Measurements from ENCODE around the gene VASH1. TPM values are rescaled to one million over a fixed set of nuclear protein-coding genes. Genes with fewer than 3 reads are reported as not detected.

The VASH1 gene
- total RNA-seq, 6 experiments from 2014 or later = 2.0 to 12.3 (median 4.6) TPM

DNA sequence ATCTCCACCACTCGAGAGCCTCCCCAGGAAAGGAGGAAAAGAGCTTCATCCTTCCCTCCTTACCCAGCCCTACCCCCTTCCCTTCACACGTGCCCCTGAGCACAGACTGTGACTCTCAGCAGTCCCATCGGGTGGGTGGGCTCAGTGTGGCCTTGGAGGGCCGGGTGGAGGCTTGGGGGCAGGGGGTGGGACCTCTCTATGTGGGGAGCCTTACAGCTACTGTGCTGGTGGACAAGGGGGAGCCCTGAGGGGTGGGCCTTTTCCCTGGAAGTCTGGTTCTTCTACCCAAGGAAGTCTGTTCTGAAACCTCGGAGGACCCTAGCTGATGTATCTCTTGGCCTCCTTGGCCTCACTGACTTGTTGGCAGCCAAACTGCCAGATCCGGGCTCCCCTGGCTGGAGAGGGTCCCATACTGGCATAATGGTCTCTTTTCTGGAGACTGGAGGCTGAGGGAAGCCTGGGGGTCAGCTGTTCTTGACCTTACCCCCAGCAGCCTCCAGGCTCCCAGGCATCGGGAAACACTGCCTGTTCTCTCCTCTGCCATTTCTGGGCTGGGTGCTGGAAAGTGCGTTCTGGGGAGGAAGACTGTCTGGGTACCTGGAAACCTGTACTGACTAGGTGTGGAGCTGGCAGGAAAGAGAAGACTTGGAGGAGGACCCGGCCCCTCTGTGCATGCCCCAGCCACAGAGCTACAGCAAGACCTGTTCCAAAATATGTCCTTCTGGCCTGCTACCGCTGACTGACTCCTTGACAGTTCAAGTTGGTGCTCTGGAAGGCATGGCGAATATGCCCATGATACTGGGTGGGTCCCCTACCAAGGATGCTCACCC, 7.6 kb downstream of the VASH1 start:
- Histone ChIP-seq H3K4me1 (peaks cover 0 to 5% (median 0%) of the 10 kb centered on the region in 4 donors), H3K9me3 (no peaks in the 10 kb centered on the region), H3K36me3 (no peaks in the 10 kb centered on the region), H3K4me3 (no peak overlapping the region), H3K27ac (peak overlapping the region; percentile 24 to 68 (median 49)), H3K27me3 (no peaks in the 10 kb centered on the region)
- WGBS (ENCODE audit: insufficient coverage, low coverage, low lambda C conversion rate, missing lambda C conversion rate) = 17% methylated on average over 1 of the region's 11 CpGs
- intact Hi-C loops (cut with DNase I) = no loop called here
- DNase-seq (no peak), ATAC-seq (no peak)
- TF ChIP-seq, protein P1, sequence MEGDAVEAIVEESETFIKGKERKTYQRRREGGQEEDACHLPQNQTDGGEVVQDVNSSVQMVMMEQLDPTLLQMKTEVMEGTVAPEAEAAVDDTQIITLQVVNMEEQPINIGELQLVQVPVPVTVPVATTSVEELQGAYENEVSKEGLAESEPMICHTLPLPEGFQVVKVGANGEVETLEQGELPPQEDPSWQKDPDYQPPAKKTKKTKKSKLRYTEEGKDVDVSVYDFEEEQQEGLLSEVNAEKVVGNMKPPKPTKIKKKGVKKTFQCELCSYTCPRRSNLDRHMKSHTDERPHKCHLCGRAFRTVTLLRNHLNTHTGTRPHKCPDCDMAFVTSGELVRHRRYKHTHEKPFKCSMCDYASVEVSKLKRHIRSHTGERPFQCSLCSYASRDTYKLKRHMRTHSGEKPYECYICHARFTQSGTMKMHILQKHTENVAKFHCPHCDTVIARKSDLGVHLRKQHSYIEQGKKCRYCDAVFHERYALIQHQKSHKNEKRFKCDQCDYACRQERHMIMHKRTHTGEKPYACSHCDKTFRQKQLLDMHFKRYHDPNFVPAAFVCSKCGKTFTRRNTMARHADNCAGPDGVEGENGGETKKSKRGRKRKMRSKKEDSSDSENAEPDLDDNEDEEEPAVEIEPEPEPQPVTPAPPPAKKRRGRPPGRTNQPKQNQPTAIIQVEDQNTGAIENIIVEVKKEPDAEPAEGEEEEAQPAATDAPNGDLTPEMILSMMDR (IDR thresholded peaks at IDR 0.05) = no peak
- TF ChIP-seq POLR2A (IDR thresholded peaks at IDR 0.05) = no peak

DNA sequence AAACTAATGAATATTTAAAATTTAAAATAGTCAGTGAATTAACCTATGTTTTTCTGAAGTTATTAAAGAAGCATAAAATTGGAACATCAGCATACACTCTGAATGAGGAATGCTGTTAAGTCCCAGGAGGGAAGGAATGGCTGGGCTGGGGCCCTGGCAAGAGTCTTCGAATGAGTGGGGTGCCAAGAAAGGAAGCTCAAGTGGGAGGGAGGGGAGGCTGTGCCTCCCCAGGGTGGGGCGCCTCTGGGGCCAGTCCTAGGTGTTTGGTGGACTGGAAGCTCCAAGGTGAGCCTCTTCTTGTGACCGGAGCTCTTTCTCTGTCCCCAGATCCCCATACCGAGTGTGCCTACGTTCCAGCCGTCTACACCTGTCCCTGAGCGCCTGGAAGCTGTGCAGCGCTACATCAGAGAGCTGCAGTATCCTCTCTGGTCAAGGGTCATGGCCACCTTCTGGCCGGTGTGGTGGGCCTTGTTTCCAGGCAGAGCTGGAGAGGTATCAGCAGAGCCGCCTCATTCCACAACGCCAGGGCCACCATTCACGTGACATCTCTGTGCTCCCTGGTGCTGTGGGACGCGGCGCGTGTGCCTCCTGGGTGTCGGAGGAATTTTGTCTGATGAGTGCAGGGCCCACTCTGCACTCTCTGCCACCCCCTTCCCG, 8.5 kb downstream of the VASH1 start:
- no peak for TF ChIP-seq POLR2A (IDR thresholded peaks at IDR 0.05)
- TF ChIP-seq, protein P1 (IDR thresholded peaks at IDR 0.05) = no peak
- Histone ChIP-seq H3K4me3 (no peak overlapping the region), H3K4me1 (peaks cover 0 to 5% (median 0%) of the 10 kb centered on the region in 4 donors), H3K36me3 (no peaks in the 10 kb centered on the region), H3K9me3 (no peaks in the 10 kb centered on the region), H3K27ac (no peak overlapping the region), H3K27me3 (no peaks in the 10 kb centered on the region)
- intact Hi-C loops (cut with DNase I) = no loop called here
- no peak for DNase-seq
- WGBS (ENCODE audit: insufficient coverage, low coverage, low lambda C conversion rate, missing lambda C conversion rate) = 64% methylated on average over 7 of the region's 18 CpGs
- no peak for ATAC-seq

DNA sequence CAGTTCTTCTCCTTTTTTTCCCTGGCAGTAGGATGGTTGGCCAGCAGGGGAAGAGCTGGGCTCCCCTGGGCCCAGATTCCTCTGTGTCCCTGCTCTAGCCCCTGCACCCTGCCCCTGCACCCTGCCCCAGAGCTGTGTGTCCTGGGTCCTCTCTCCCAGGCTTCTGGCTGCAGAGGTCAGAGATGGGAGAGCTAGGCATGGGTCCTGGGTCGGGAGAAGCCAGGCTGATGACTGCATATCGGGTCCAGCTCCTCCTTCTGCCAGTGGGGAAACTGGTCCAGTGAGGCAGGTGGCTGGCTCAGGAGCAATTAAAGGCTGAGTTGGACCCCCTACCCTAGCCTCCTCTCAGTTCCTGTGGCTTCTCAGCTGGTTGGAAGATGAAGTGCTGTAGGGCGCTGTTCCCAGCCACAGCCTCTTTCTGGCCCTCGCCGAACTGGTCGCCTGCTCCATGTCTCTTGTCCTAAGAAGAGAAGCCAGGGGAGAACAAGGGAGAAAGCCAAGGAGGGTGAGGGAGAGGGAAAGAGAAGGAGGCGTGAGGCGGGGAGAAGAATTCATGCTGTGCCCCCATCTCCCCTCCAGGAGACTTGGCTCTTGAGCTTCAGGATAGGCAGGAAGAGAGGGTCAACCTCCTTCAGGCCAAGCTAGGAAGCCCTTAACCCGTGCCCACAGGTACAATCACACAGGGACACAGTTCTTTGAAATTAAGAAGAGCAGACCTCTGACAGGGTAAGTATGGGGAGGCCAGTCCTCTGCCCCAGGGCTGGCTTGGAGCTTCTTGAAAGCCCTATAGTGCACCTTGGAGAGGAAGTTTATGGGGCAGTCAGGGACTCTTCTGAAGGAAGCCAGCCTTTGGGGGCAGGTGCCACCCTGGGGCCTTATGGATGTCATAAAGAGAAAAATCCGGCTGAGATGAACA, 9.5 kb downstream of the VASH1 start:
- TF ChIP-seq, protein P1 (IDR thresholded peaks at IDR 0.05) = no peak
- TF ChIP-seq POLR2A (IDR thresholded peaks at IDR 0.05) = no peak
- no peak overlapping the region for H3K4me3 ChIP-seq
- H3K36me3 ChIP-seq = no peaks in the 10 kb centered on the region
- no peak overlapping the region for H3K27ac ChIP-seq
- no peaks in the 10 kb centered on the region for H3K9me3 ChIP-seq
- H3K27me3 ChIP-seq = no peaks in the 10 kb centered on the region
- intact Hi-C loops (cut with DNase I) = no loop called here
- peaks cover 0 to 5% (median 0%) of the 10 kb centered on the region in 4 donors for H3K4me1 ChIP-seq
- WGBS (ENCODE audit: insufficient coverage, low coverage, low lambda C conversion rate, missing lambda C conversion rate) = 69% methylated on average over 7 of the region's 10 CpGs
- DNase-seq = no peak
- ATAC-seq = no peak

DNA sequence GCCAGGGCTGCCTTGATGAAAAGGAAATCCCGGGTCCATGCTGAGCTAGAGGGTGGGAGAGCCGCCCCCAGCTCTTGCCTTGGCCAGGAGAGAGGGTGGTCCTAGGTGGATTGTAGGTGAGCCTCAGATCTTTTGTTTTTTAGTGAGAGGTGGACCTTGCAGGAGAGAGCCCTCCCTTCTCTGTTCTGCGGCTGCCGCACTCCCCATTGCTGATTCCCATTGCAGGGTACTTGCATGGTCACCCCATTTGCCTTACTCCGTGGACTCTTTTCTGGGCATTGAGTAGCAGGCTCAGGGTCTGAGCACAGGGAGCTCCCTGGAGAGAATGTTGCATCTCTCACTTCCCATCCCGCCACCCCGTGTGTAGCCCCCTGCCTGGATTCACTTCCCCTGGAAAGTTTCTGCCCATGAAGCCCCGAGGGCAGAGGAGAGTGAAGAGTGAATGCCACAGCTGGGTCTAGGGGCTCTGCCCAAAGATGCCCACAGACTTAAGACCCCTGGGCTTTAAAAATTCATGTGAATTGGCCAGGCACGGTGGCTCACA, 10.2 kb downstream of the VASH1 start:
- 50% methylated on average over 2 of the region's 9 CpGs for WGBS (ENCODE audit: insufficient coverage, low coverage, low lambda C conversion rate, missing lambda C conversion rate)
- ATAC-seq (no peak), DNase-seq (no peak)
- Histone ChIP-seq H3K27me3 (no peaks in the 10 kb centered on the region), H3K36me3 (no peaks in the 10 kb centered on the region), H3K9me3 (no peaks in the 10 kb centered on the region), H3K4me1 (peaks cover 0 to 5% (median 0%) of the 10 kb centered on the region in 4 donors), H3K27ac (no peak overlapping the region), H3K4me3 (no peak overlapping the region)
- intact Hi-C loops (cut with DNase I) = no loop called here
- TF ChIP-seq, protein P1 (IDR thresholded peaks at IDR 0.05) = no peak
- no peak for TF ChIP-seq POLR2A (IDR thresholded peaks at IDR 0.05)
